HS-27A (cell line): Measurements from ENCODE around the gene JAM2.
"Not testable (repeated sequence)": the region's sequence is repeated elsewhere in the genome, so short reads cannot be mapped to it uniquely, and the experiment has no call there.

Experiments
- DNase-seq: peaks from one replicate; pipeline ENCODE4 v3.0.0-alpha.2; 2012; ENCODE audit warnings: low read depth, missing footprints

The JAM2 gene

GRCh38 chr21:25646474-25646873 is 7.4 kb downstream of the JAM2 start:
- DNase-seq = no peak

- DNase-seq = no peak
Observed at GRCh38 chr21:25647647-25648046, 8.6 kb downstream of the JAM2 start.

- no peak for DNase-seq
Observed at GRCh38 chr21:25649146-25649545, 10.1 kb downstream of the JAM2 start.

GRCh38 chr21:25656412-25656811 is 17.4 kb downstream of the JAM2 start:
- DNase-seq = no peak

- no peak for DNase-seq
Observed at GRCh38 chr21:25657140-25657539, 18.1 kb downstream of the JAM2 start.

GRCh38 chr21:25658427-25659035 is 19.5 kb downstream of the JAM2 start:
- no peak for DNase-seq

GRCh38 chr21:25660233-25660632 is 21.2 kb downstream of the JAM2 start:
- no peak for DNase-seq

GRCh38 chr21:25664491-25664931 is 25.5 kb downstream of the JAM2 start:
- DNase-seq = no peak

- DNase-seq = no peak
Observed at GRCh38 chr21:25670726-25671125, 31.7 kb downstream of the JAM2 start.

- no peak for DNase-seq
Observed at GRCh38 chr21:25676451-25676850, 37.4 kb downstream of the JAM2 start.

GRCh38 chr21:25682382-25682781 is 43.3 kb downstream of the JAM2 start:
- no peak for DNase-seq

GRCh38 chr21:25687787-25688186 is 48.7 kb downstream of the JAM2 start:
- no peak for DNase-seq

GRCh38 chr21:25688275-25689155 is 49.5 kb downstream of the JAM2 start:
- DNase-seq = peak; percentile 26

GRCh38 chr21:25689226-25689625 is 50.2 kb downstream of the JAM2 start:
- peak; percentile 26 for DNase-seq

- DNase-seq = no peak
Observed at GRCh38 chr21:25691976-25692375, 52.9 kb downstream of the JAM2 start.

GRCh38 chr21:25695461-25695860 is 56.4 kb downstream of the JAM2 start:
- DNase-seq = not testable (repeated sequence)

- no peak for DNase-seq
Observed at GRCh38 chr21:25700741-25701140, 61.7 kb downstream of the JAM2 start.

GRCh38 chr21:25701529-25701928 is 62.5 kb downstream of the JAM2 start:
- no peak for DNase-seq

- DNase-seq = peak; percentile 29
Observed at GRCh38 chr21:25708467-25709065, 69.5 kb downstream of the JAM2 start.

GRCh38 chr21:25709684-25710265 is 70.7 kb downstream of the JAM2 start:
- no peak for DNase-seq

- no peak for DNase-seq
Observed at GRCh38 chr21:25710550-25710949, 71.5 kb downstream of the JAM2 start.

- DNase-seq = not testable (repeated sequence)
Observed at GRCh38 chr21:25714066-25714465, 75.0 kb downstream of the JAM2 start.
